Right cardiac atrium (tissue), 5 donors: ENCODE data around the gene CAMK2B. TPM values are rescaled to one million over a fixed set of nuclear protein-coding genes. Genes with fewer than 3 reads are reported as not detected.

Experiments
- ATAC-seq, 2 donors: fragments of 200-7000 bp; cut with Tn5 transposase; one replicate each; pipeline versions ENCODE4 v1.8.0 to v1.9.1; 2020; ENCODE audit warnings: moderate library complexity in 2 of 2, mild to moderate bottlenecking in 1 of 2
- DNase-seq, 3 donors: peaks; one replicate each; pipeline ENCODE4 v3.0.0-alpha.2; 2020
- H3K27ac ChIP-seq: one replicate; pipeline ENCODE4 v1.5.1; 2013; ENCODE audit warnings: mild to moderate bottlenecking, low read length, control low read depth, moderate library complexity
- H3K27me3 ChIP-seq: one replicate; pipeline ENCODE4 v1.6.1; 2013; ENCODE audit not compliant: control insufficient read depth, insufficient read depth
- H3K4me1 ChIP-seq: one replicate; pipeline ENCODE4 v1.6.1; 2013; ENCODE audit warnings: low read length; ENCODE audit not compliant: control insufficient read depth, insufficient read depth
- H3K4me3 ChIP-seq: one replicate; pipeline ENCODE4 v1.5.1; 2013; ENCODE audit warnings: low read length, control low read depth
- H3K9me3 ChIP-seq: one replicate; pipeline ENCODE4 v1.6.1; 2013; ENCODE audit warnings: low read length; ENCODE audit not compliant: control insufficient read depth
- WGBS: extraction: QIAGEN DNeasy Blood & Tissue Kit; methylation state at CpG from one replicate; pipeline ENCODE4 v1.1.7; 2013; 5-methylcytosine and 5-hydroxymethylcytosine counted together
- intact Hi-C, 4 donors: fragments of 100-400 bp; cut with DNase I; formaldehyde crosslinking; loops; one replicate each; pipeline versions ENCODE4 v1.11.0 to v1.14.0; 2022 to 2023
- polyA plus RNA-seq: library from polyadenylated mRNA; stranded (reverse); fragments of 200-250 nt; gene quantifications from one replicate; pipeline ENCODE4 v1.2.3, GENCODE V29; 2013
- total RNA-seq, 4 donors: library from RNA; stranded (reverse); fragmentation: NEBNext Ultra II Directional; extraction: Animal tissue kit (Norgen Biotek cat#: 25700); gene quantifications; one replicate each; pipeline ENCODE4 v1.2.1, GENCODE V29; 2021
- donor health status: healthy with polysubstance abuse.
- donor health status: DM: no; HTN: yes; CAD: no.
- donor health status: DM: no; HTN: no; CAD: no.
- donor health status: DM: no; HTN: yes; CAD: no; lungs with severe emphysema.
- donor health status: DM: yes; HTN: yes; CAD: no.

Gene CAMK2B
- total and polyA plus RNA-seq, 5 donors = 79.7 to 134 (median 105) TPM

DNA sequence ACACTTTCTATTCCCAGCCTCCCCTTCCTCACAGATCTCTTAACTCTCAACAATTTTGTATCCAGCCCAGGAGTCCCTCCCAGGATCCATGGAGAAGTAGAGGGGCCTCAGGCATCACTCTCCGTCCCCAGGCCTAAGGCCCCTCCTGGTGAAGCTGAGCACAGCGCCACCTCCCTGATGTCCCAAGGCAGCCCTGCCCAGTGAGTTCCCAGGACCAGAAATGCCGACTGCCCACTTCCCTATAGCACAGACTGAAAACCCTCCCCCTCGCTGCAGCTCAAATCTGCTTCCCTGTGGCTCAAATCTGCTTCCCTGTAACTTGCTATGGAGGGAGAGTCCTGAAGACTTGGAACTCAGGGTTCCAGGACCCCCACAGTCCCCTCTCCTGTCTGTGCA, 89.1 kb downstream of the CAMK2B start:
- no peaks in the 10 kb centered on the region for H3K4me1 ChIP-seq
- DNase-seq (no peak), ATAC-seq (no peak)
- H3K27ac ChIP-seq = no peak overlapping the region
- WGBS = 61% methylated on average over 4 of the region's 4 CpGs
- H3K9me3 ChIP-seq = no peaks in the 10 kb centered on the region
- intact Hi-C loops = loop anchor here in 1 of 4 donors (10.0 kb wide), 1 partner anchor 238 kb away; no protein-coding TSS in a partner anchor
- H3K27me3 ChIP-seq = no peaks in the 10 kb centered on the region
- H3K4me3 ChIP-seq = no peak overlapping the region

DNA sequence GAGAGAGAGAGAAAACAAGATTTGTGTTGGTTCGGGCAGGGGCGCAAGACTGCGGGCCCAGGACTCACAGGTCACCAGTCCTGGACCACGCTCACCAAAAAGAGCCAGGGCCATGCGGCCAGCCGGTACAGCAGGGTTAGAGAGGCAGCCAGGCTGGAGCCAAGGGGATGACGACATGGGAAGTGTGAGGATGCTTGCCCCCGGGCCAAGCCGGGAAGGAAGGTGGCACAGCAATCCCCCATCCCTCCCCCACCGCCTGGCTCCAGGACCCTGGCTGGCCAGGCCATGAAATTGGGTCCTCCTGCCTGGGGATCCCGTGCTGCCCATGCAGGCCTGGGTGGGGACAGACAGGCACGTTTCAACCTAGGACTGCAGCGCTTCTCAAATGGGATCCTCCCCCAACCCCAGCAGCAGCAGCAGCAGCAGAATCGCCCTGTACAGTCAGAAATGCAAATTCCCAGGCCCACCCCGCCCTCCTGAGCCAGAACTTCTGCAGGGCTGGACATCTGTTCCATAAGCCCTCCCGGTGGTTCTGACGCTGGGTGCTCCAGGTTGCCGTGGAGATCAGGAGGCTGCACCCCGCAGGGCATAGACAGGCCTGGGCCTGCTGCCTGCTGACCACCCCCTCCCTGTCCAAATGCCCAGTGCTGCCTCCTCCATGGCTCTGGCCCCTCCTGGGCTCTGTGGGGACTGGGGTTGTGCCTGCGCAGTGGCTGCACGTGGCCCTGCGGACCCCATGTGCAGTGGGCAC, 89.6 kb downstream of the CAMK2B start:
- no peaks in the 10 kb centered on the region for H3K9me3 ChIP-seq
- DNase-seq = no peak
- H3K27ac ChIP-seq = no peak overlapping the region
- H3K4me1 ChIP-seq = no peaks in the 10 kb centered on the region
- intact Hi-C loops = loop anchor here in 1 of 4 donors (10.0 kb wide), 1 partner anchor 239 kb away; no protein-coding TSS in a partner anchor
- H3K27me3 ChIP-seq = no peaks in the 10 kb centered on the region
- ATAC-seq = no peak
- no peak overlapping the region for H3K4me3 ChIP-seq
- WGBS = 63% methylated on average over 22 of the region's 22 CpGs

DNA sequence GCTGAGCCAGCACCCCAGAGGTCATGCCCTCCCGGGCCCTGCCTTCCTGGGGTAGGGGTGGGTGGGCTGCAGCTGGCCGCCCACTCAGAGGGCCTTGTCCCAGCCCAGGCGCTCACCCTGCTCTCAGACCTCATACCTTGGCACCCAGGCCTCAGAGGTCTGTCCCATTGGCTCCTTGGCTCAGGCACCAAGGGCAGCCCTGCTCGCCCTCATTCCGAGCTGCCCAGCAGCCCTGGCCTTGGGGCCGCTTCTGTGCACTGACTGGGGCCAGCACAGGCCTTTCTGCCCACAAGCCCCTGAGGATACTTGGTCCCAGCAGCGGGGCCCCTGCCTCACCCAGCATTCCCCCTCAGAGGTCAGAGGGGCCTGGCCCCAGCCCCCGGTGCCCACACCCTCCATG, 90.3 kb downstream of the CAMK2B start:
- intact Hi-C loops = loop anchor here in 1 of 4 donors (10.0 kb wide), 1 partner anchor 240 kb away; no protein-coding TSS in a partner anchor
- no peaks in the 10 kb centered on the region for H3K27me3 ChIP-seq
- H3K4me3 ChIP-seq = no peak overlapping the region
- H3K27ac ChIP-seq = no peak overlapping the region
- no peaks in the 10 kb centered on the region for H3K9me3 ChIP-seq
- no peaks in the 10 kb centered on the region for H3K4me1 ChIP-seq
- no peak for ATAC-seq
- DNase-seq = no peak
- 86% methylated on average over 8 of the region's 8 CpGs for WGBS

DNA sequence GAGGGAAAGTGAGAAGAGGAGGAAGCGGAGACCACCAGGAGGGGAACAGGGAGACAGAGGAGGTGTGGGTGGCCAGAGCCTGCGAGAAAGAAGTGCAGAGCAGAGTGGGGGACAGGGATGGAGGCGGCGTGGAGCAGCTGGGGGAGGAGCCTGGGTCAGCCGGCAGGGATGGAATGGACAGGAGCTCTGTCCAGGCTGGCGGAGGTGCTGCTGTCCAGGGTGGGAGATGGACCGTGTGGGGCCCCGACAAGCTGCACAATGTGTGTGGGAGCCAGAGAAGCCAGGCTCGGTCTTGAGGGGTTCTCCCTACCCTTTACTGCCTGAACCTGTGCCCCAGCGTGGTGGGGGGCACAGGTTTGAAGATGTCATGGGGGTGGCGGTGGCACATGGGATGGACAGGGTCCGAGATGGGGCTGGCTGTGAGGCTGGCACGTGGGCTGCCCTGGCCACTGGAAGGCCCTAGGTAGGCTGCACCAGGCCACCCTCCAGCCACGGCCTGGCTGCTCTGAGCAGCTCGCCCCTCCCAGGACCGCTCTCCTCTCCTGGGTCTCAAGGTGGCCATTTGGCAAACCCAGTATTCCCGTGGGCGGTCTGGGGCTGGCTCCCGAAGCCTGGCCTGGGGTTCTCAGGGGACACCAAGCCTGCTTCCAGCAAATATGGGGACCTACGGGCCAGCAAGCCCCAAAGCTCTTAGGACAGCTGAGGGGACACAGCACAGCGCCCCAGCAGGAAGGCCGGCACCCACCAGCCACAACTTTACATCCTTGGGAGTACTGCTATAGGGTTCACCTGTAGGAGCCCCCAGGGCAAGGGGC, 92.3 kb downstream of the CAMK2B start:
- no peak overlapping the region for H3K4me3 ChIP-seq
- intact Hi-C loops = loop anchor here in 1 of 4 donors (10.0 kb wide), 1 partner anchor 242 kb away; no protein-coding TSS in a partner anchor
- DNase-seq (peak in 1 of 3 donors; percentile 36), ATAC-seq (no peak)
- no peak overlapping the region for H3K27ac ChIP-seq
- 76% methylated on average over 22 of the region's 22 CpGs for WGBS
- H3K4me1 ChIP-seq = no peaks in the 10 kb centered on the region
- H3K9me3 ChIP-seq = no peaks in the 10 kb centered on the region
- H3K27me3 ChIP-seq = no peaks in the 10 kb centered on the region

DNA sequence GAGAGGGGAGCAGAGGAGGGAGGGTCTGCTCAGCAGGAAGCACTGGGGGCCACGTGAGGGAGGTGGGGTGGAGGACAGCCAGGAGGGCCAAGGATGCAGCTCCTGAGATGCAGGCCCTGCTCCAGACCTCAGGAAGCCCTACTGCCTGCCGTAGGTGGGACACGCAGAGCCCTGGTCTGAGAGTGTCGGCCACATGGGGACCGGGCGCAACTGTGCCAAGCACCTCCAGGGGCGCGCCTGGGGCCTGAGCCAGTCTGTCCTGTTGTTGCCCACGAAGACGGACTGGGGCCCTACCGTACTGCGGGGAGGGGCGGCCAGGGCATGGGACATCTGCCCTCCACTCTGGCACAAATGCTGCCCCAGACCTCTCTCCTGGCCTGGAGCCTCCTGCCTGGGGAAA, 93.0 kb downstream of the CAMK2B start:
- intact Hi-C loops = loop anchor here in 1 of 4 donors (10.0 kb wide), 1 partner anchor 242 kb away; no protein-coding TSS in a partner anchor
- Histone ChIP-seq H3K27ac (no peak overlapping the region), H3K4me1 (no peaks in the 10 kb centered on the region), H3K27me3 (no peaks in the 10 kb centered on the region), H3K4me3 (no peak overlapping the region), H3K9me3 (no peaks in the 10 kb centered on the region)
- WGBS = 85% methylated on average over 13 of the region's 13 CpGs
- DNase-seq (peak in 1 of 3 donors; percentile 46), ATAC-seq (no peak)

DNA sequence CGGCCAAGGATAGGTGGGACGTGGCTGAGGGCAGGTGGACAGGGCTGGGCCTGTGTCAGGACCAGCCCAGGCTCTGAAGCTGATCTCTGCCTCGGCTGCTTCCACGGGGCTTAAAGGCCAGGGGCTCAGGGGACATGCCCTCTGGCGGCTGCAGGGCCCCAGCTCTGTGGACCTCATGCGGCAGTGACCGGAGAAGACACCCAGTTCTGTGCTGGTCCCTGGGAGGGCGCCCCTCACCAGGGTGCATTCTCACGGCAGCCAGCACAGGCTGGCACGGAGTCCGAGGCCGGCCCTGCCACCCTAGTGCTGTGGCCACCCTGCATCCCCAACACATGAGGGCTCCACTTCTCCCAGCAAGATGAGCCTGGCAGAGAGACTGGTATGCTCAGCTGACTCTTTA, 94.3 kb downstream of the CAMK2B start:
- Histone ChIP-seq H3K27me3 (no peaks in the 10 kb centered on the region), H3K9me3 (no peaks in the 10 kb centered on the region), H3K27ac (no peak overlapping the region), H3K4me3 (no peak overlapping the region), H3K4me1 (no peaks in the 10 kb centered on the region)
- ATAC-seq (peak in 1 of 2 donors; percentile 4), DNase-seq (peak in 1 of 3 donors; percentile 54)
- 79% methylated on average over 12 of the region's 12 CpGs for WGBS
- intact Hi-C loops = loop anchor here in 1 of 4 donors (10.0 kb wide), 1 partner anchor 244 kb away; no protein-coding TSS in a partner anchor

DNA sequence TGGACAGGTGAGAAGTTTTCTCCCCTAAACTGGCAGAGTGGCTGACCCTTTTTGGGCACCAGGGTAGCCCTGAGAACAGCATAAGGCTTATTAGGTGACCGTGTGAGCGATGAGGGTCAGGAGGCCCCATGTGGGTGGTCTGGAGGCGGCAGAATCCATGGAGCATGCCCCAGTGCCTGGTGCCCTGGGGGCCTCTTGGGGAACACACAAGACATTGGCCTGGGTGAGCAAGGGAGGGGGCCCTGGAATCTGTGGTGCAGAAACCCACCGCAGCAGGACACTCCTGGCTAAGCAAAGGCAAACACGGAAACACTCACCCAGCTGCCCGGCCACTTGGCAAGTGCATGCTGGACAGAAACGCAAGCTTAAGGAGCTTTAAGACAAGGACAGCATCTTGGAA, 95.1 kb downstream of the CAMK2B start:
- Histone ChIP-seq H3K4me3 (no peak overlapping the region), H3K27me3 (no peaks in the 10 kb centered on the region), H3K9me3 (no peaks in the 10 kb centered on the region), H3K27ac (no peak overlapping the region), H3K4me1 (no peaks in the 10 kb centered on the region)
- ATAC-seq = no peak
- WGBS = 83% methylated on average over 7 of the region's 7 CpGs
- DNase-seq = peak in 2 of 3 donors; percentile 18
- intact Hi-C loops = loop anchor here in 1 of 4 donors (10.0 kb wide), 1 partner anchor 245 kb away; no protein-coding TSS in a partner anchor

DNA sequence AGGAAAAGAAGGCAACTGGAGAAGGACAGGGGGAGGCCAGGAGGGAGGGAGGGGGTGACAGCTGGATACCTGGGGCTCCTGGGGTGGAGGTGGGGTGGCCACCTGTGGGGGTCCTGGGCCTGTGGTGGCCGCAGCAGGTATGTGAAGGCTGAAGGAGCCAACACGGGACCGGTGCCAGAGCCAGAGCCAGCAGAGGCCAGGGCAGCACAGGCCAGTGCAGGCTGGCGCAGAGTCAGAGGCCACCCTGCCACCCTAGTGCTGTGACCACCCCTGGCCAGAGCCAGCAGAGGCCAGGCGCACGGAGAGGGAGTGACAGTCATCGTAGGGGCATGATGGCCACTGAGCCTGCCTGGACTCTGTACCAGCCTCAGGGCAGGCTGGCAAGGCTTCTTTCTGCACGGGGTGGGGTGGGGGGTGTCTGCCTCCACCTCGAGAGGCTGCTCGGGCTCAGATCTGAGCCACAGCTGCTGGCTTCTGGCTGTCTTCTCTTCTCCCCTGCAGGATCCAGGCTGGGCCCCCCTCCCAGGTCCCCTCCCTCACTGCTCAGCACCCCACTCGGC, 95.8 kb downstream of the CAMK2B start:
- Histone ChIP-seq H3K4me3 (no peak overlapping the region), H3K27ac (no peak overlapping the region), H3K27me3 (no peaks in the 10 kb centered on the region), H3K9me3 (no peaks in the 10 kb centered on the region), H3K4me1 (no peaks in the 10 kb centered on the region)
- 75% methylated on average over 11 of the region's 11 CpGs for WGBS
- intact Hi-C loops = loop anchor here in 1 of 4 donors (10.0 kb wide), 1 partner anchor 245 kb away; no protein-coding TSS in a partner anchor
- ATAC-seq (no peak), DNase-seq (peak in 2 of 3 donors; percentile 46 to 48)

DNA sequence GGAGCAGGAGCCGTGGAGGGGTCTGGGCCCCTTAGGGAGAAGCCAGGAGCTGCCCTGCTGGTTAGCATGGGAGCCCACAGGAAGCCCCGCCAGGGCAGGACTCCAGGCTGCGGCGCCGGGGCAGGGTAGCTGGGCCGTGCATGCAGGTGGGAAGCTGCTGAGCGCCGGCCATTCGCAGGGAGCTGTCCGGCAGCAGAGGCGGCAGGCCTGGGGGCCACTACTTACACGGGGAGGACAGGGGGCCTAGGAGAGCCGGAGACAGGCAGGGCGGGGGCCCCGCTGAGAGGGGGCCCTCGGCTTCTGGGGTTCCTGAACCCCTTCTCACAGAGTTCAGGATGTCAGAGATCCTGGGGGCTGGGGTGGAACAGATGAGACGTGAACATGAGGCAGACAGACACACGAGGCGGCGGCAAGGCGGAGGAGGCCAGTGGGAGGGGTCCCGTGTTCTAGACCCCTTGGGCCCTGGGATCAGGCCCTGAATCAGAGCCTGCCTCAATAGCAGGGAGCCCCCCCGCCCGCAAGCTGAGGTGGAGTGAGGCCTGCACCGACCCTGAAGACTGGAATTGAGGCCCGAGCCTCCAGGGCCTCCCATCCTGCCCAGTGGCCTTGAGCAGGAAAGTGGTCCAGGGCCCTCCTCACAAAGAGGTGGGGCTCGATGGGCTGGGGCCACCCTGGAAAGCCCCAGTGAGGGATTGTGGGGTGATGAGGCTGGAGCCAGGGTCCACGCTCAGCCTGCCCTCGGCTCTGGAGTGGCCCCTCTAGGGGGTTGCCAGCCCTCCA, 96.6 kb downstream of the CAMK2B start:
- no peak for ATAC-seq
- Histone ChIP-seq H3K9me3 (no peaks in the 10 kb centered on the region), H3K27ac (no peak overlapping the region), H3K4me3 (no peak overlapping the region), H3K4me1 (no peaks in the 10 kb centered on the region), H3K27me3 (no peaks in the 10 kb centered on the region)
- DNase-seq = peak in 1 of 3 donors; percentile 33
- intact Hi-C loops = no loop called here
- WGBS = 81% methylated on average over 29 of the region's 29 CpGs

DNA sequence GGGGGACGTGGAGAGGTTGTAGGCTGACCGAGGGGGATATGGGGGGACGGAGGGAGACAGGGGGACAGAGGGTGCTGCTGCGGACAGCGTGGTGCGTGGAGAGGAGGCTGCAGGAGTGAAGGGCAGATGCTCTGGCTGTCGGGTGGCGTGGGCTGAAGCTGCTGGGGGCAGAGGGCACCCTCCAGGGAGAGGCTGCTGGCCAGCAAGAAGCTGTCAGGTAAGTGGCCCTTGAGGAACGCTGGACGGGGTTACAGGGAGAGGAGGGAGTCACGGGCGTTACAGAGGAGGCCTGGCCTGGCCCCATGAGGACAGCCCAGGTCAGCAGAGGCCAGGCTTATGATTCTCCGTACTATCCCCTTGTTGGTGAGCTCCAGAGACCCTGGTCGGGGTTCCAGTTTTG, 97.5 kb downstream of the CAMK2B start:
- ATAC-seq (no peak), DNase-seq (peak in 2 of 3 donors; percentile 6 to 17)
- WGBS = 74% methylated on average over 14 of the region's 14 CpGs
- Histone ChIP-seq H3K9me3 (no peaks in the 10 kb centered on the region), H3K27ac (no peak overlapping the region), H3K4me1 (no peaks in the 10 kb centered on the region), H3K4me3 (no peak overlapping the region), H3K27me3 (no peaks in the 10 kb centered on the region)
- intact Hi-C loops = no loop called here
